DMS114 treated with DMSO at 0.1 percent for 48 hours (cell line): Measurements from ENCODE around the gene NOTCH2.
A peak's percentile ranks its signal among the peaks of the same experiment; 100 is the strongest.

Experiments used
- DNase-seq: peaks from one replicate; lab custom pipeline; 2025; ENCODE audit not compliant: unreplicated experiment; lab: John Stamatoyannopoulos, UW

Gene NOTCH2

GRCh38 chr1:119882132-119883049 lies 187.1 kb downstream of the NOTCH2 start:
- DNase-seq = no peak

- DNase-seq = no peak
Measured at GRCh38 chr1:119879510-119880434, 189.7 kb downstream of the NOTCH2 start.

- no peak for DNase-seq
Measured at GRCh38 chr1:119878171-119878570, 191.3 kb downstream of the NOTCH2 start.

- no peak for DNase-seq
Measured at GRCh38 chr1:119874186-119874585, 195.3 kb downstream of the NOTCH2 start.

GRCh38 chr1:119873135-119874015 lies 196.1 kb downstream of the NOTCH2 start:
- DNase-seq = no peak

GRCh38 chr1:119871881-119872280 lies 197.6 kb downstream of the NOTCH2 start:
- no peak for DNase-seq

GRCh38 chr1:119870917-119871596 lies 198.4 kb downstream of the NOTCH2 start:
- peak; percentile 68 for DNase-seq

GRCh38 chr1:119869995-119870394 lies 199.5 kb downstream of the NOTCH2 start:
- no peak for DNase-seq

GRCh38 chr1:119868176-119868575 lies 201.3 kb downstream of the NOTCH2 start:
- DNase-seq = no peak

- DNase-seq = no peak
Measured at GRCh38 chr1:119866451-119866850, 203.0 kb downstream of the NOTCH2 start.

GRCh38 chr1:119865627-119866026 lies 203.8 kb downstream of the NOTCH2 start:
- no peak for DNase-seq

GRCh38 chr1:119862276-119862675 lies 207.2 kb downstream of the NOTCH2 start:
- DNase-seq = no peak
